DMS53 treated with DMSO at 0.1 percent for 48 hours (cell line): ENCODE data around the gene RAB43.
"Not testable (repeated sequence)": the region's sequence is repeated elsewhere in the genome, so short reads cannot be mapped to it uniquely, and the experiment has no call there.

Experiments
- DNase-seq: peaks from one replicate; lab custom pipeline; 2025; ENCODE audit not compliant: unreplicated experiment; lab: John Stamatoyannopoulos, UW

Gene RAB43

DNA sequence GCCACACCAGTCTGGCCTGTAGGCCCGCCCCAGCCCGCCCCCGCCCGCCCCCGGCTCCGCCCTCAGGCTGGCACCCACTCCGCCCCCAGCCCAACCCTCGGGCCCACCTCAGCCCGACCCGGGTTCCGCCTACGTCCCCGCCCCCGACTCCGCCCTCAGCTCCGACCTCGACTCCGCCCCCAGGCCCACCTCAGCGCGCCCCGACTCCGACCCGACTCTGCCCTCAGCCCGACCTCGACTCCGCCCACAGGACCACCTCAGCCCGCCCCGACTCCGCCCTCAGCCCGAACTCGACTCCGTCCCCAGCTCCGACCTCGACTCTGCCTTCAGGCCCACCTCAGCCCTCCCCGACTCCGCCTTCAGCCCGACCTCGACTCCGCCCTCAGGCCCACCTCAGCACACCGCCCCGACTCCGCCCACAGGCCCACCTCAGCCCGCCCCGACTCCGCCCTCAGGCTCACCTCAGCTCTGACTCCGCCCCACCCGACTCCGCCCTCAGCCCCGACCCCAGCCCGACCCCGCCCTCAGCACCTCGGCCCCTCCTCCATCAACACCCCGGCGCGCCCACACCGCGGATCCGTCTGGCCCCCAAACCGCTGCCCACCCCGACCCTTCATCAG lies at the start of gene RAB43:
Gene RAB43, minus strand, starts transcription at position 13 of the 620 bp plus-strand sequence. CDS start 315 bp downstream, outside the sequence.
- peak; percentile 24 for DNase-seq

DNA sequence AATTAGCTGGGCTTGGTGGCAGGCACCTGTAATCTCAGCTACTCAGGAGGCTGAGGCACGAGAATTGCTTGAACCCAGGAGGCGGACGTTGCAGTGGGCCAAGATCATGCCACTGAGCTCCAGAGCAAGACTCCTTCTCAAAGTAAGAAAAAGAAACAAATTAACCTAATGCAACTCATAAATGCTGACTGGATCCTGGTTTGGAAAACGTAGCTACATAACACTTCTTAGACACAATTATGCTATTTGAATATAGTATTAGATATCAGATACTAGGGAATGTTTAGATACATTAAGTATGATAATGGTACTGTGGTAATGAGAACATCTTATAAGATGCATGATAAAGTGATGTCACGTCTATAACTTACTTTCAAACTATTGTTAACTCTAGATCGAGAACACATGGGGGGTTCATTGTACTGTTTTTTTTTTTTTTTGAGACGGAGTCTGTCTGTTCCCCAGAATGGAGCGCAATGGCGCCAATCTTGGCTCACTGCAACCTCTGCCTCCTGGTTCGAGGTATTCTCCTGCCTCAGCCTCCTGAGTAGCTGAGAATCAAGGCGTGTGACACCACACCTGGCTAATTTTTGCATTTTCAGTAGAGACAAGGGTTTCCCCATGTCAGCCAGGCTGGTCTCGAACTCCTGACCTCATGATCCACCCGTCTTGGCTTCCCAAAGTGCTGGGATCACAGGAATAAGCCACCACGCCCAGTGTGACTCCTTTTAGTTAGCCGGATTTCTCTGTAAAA lies 45.2 kb upstream of the RAB43 start:
- DNase-seq: no peak

DNA sequence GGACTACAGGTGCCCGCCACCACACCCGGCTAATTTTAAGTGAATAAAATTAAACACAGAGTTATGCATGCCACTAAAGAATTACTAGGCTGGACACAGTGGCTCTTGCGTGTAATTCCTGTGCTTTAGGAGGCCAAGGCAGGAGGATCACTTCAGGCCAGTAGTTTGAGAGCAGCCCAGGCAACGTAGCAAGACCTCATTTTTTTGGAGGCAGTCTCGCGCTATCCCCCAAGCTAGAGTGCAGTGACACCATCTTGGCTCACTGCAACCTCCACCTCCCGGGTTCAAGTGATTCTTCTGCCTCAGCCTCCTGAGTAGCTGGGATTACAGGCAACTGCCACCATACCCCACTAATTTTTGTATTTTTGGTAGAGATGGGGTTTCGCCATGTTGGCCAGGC lies 44.0 kb upstream of the RAB43 start:
- DNase-seq: not testable (repeated sequence)

DNA sequence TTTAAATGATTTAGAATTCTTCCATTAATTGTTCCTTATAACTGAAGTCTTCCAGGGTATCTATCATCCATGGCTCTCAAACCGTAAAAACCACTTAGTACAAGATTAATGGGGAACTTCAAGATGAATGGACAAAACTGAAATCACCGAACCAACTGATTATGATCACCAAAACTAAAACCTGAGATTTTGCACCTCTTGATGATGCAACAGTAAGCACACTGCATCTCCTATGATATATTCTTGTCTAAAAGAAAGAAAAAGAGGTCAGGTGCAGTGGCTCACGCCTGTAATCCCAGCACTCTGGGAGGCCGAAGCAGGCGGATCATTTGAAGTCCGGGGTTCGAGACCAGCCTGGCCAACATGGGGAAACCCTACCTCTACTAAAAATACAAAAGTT lies 42.9 kb upstream of the RAB43 start:
- DNase-seq: no peak

DNA sequence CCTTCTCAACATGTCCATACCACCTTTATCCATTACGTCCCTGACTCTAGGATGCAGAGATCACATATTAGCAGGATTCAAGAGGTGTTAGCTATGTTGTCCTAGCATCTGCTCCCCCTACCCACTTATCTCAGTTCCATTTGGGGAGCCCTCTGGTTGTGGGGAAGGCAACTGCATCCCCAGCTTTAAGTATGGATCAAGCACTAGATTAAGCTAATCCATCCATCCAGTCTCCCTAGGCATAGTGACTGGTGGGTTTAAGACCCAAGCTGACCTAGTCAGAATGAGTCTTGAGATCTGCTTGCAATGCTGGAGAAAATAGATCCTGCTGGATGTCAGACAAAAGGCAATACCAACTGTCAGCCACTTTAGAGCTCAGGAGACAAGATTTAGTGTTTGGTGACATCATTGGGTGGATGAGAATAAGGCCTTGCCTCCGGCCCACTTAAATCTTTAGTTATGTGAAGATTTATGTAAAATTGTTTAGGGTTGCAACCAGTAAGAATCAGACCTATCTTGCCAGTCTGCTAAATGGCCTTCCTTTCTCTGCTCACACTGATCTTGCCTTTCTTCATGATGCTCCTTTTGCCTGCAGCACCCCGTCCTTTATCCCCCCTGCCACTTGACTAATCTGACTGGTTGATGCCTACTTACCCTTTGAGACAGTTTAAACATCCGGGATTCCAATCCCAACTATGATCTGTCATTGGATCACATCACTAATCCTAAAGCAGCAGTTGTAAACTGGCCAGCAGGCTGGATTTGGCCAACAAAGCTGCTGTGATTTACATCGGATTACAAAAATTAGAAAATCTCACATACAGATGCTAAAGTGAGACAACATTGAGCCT lies 41.4 kb upstream of the RAB43 start:
- DNase-seq: no peak

DNA sequence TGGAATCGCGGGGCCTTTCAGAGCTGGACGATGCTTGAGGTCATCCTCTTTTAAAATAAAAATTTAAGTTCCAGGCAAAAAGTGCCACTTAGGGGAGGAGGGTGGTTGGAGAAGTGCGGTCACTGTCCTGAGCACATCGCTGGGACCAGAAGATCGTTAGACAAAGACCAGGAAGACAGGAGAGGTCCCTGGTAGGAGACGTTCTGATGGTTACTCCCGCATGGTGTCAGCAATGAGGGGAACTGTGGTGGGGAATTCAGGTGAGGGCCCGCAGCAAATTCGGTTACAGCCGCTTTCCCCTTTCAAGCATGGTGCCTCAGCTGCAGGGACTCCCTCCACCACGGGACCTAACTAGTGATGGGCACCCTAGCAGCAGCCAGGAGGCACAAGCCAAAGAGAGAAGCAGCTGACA lies 40.3 kb upstream of the RAB43 start:
- no peak for DNase-seq

DNA sequence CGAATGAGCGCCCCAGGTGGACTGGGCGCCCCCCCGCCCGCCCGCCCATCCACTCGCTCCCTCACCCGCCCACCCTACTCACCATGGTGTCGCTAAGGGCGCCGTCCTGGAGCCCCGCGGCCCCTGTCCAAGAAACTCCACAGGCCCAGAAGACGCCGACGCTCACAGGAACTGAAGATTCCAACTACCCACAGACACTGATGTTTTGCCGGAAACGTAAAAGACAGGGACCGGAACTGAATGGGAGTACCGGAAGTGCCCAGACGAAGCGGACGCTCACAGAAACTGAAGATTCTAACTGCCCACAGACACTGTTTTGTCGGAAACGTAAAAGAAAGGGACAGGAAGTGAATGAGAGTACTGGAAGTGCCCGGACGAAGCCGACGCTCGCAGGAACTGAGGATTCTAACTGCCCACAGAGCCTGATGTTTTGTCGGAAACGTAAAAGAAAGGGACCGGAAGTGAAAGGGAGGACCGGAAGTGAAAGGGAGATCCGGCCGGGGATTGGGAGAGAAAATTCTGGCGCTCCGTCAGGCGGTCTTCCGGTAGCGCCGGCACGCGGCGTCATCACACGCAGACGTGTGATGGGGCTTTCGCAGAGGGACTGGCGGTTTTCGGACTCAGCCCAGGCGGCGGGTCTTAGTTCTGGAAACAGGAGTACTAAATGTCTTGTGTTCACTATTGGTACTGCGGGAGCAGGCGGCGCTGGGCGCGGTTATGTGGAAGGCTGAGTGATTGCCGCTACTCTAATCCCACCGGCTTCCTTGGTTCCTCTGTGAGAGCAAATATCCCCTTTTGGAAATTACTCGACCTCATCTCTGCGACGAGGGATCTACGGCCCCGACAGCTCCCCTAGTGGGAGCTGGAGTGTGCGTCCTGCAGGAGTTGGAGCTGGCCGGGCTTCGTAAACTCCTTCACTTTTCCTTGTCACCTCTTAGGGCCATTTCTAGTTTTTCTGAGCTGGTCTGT lies 39.6 kb upstream of the RAB43 start, which contains the start of gene ISY1:
Gene ISY1, minus strand, starts transcription at position 173 of the 969 bp plus-strand sequence. Its CDS starts 88 bp downstream, at position 85.
- DNase-seq: peak; percentile 80

DNA sequence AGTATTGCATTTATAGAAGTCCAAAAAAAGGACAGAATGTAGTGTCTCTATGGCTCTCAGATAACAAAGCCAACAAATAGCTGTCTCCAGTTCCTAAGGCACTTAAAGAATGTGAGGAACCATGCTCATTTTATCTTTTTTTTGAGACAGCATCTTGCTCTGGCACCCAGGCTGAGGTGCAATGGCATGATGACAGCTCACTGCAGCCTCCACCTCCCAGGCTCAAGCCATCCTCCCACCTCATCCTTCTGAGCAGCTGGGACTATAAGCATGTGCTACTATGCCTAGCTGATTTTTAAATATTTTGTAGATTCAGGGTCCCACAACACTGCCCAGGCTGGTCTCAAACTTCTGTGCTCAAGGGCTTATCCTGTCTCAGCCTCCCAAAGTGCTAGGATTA lies 23.2 kb upstream of the RAB43 start:
- no peak for DNase-seq

DNA sequence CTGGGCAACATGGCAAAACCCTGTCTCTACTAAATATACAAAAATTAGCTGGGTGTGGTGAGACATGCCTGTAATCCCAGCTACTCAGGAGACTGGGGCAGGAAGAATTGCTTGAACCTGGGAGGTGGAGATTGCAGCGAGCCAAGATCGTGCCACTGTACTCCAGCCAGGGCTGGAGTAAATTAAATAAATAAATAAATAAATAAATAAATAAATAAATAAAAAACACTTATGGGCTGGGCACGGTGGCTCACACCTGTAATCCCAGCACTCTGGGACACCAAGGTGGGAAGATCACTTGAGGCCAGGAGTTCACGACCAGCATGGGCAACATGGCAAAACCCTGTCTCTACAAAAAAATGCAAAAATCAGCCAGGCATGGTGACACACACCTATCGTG lies 19.4 kb upstream of the RAB43 start:
- not testable (repeated sequence) for DNase-seq

DNA sequence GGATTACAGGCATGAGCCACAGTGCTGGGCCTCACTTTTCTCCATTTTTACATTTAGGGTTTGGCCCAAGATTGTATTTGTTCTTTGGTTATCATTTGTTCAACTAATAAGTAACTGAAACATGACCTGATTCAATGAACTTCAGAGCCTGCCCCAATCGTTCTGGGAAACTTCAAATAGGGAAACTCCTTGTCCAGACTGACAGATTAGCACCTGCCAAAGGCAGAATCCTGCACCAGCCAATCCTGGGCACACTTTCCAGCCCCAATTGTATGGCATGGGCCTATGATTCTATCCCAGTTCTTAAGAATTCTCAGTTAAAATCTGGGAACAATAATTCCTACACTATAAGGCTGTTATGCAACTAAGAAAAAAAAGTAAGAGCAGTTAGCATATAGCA lies 18.3 kb upstream of the RAB43 start:
- no peak for DNase-seq

DNA sequence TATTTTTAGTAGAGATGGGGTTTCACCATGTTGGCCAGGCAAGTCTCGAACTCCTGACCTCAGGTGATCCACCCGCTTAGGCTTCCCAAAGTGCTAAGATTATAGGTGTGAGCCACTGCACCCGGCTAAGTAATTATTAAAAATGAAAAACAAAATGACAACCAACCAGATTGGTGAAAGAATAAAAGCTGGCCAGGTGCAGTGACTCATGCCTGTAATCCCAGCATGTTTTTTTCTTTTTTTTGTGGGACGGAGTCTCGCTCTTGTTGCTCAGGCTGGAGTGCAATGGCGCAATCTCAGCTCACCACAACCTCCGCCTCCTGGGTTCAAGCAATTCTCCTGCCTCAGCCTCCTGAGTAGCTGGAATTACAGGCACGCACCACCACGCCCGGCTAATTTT lies 14.7 kb upstream of the RAB43 start:
- not testable (repeated sequence) for DNase-seq

DNA sequence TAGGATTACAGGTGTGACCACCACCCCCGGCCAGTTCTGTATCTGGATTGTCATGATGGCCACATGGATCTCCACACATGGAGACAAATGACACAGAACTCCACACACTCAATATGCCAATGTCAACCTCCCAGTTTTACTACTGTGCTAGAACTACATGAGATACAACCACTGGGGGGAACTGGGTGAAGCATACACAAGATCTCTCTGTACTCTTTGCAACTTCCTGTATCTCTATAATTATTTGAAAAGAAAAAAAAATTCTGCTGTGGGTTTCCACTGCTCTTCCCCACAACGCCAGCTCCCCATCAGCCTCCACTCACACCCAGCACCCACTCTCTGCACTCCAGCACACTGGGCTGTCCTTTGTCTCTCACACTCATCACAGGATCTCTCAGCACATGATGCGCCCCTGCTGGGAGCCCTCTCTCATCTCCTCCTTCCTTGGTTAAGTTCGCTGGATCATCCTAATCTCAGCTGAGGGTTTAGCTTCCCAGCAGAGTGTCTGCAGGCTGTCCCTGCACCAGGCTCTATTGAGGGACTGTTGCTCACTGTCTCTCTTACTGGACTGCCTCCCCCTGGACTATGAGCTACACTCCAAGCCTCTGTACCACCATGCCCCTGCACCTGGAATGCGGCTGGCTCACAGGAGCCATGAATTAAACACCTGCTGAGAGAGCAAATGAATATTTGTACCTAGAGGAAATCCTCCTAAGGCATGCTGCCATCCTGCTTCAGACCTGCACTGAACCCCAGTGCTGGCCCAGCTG lies 10.7 kb upstream of the RAB43 start:
- no peak for DNase-seq

DNA sequence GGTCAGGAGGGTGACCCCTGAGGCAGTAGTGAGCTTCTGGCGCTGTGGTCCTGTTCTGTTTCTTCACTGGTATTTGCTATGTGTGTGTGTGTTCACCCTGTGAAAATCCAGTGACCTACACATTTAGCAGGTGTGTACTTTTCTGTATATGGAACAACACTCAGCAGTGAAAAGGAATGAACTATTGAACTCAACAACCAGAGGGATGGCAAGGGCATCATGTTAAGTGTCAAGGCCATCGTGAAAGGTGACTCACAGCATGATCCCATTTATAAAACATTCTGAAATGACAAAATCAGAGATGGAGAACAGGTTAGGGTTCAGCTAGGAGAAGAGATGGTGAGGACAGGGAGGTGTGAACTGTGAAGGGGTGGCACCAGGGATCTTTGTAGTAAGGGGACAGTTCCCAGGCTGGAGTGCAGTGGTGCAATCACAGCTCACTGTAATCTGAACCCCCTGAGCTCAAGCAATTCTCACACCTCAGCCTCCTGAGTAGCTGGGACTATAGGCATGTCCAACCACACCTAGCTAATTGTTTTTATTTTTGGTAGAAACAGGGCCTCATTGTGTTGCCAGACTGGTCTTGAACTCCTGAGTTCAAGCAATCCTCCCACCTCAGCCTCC lies 10.0 kb upstream of the RAB43 start:
- no peak for DNase-seq

DNA sequence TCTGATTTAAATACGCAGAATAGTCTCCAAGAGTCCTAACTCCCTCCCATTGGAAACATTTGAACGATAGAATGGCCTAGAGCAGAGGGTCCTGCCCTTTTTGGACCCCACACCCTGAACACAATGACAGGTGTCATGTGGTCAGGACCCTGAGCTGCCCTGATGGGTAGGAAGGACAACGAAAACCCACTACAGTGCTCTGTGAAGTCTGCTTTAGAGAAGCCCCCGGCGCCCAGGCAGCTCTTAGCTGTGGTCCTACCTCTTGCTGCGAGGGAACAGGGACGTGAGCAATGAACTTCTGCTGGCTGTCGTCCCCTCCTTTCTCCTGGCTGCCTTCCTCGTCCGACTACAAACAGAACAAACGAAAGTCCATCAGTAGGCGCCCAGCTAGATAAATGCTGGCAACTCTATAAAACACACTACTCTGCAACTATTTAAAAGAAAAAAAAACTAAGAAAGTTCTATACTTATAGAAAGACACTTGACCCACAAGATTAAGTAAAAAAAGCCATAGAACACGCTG lies 8.7 kb upstream of the RAB43 start:
- DNase-seq: no peak

DNA sequence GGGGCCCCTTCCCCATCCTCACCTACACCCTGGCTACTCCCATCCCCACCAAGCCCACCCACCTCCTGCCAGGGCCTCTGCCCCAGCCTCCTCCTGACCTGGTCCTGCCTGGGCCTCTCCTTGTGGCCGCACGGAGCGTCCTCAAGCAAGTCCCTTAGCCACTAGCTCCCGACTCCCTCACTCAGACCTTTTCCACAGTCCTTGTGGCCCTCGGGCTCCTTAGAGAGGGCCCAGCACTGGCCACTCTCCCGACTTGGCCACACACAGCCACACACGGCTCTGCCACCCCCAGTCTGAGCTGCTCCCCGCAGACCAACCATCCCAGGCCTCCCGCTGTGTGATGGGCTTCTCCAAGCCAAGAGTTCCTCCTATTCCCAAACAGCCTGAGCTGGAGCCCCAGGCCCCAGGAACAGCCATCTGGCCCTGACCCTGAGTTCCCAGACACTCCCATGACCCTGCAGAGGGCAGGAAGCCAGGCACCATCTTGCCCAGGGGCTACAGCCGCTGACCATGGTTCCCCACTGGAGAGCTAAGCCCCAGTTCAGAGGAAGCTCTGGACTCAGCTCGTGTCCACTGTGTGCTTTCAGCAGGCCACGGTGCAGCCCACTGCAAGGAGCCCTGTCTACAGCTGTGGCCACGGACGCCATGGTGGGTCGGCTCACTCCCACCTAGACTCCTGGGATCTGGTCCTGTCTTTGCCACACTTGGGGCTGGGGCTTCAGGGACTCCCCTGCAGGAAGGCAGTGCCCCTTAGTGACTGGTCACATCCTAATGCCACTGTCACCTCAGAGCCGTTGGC lies 7.0 kb upstream of the RAB43 start:
- DNase-seq: no peak

DNA sequence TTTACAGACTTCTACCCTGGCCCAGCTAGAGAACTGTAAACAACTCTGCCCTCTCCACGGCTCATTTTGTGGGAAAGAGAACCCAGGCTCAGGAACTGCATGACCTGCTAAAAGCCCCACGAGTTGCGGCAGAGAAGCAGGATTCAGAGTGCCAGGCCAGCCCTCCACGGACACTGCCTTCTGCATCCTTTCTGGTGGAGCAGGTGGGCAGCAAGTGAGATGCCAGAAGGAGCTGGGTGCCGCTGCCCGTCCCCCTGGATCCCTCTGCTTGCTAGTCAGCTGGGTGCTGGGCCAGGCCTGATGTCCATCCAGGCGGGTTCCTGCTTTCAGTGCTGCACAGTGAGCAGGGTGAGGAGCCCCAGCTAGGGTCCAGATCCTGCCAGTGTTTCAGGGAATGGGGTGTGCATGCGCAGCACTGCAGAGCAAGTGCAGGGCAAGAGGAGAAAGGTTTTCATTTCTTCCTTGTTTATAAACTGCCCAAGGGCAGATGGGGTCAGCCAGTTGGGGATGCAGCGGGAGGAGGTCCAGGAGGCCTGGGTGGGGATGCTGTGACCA lies 5.2 kb upstream of the RAB43 start:
- no peak for DNase-seq

DNA sequence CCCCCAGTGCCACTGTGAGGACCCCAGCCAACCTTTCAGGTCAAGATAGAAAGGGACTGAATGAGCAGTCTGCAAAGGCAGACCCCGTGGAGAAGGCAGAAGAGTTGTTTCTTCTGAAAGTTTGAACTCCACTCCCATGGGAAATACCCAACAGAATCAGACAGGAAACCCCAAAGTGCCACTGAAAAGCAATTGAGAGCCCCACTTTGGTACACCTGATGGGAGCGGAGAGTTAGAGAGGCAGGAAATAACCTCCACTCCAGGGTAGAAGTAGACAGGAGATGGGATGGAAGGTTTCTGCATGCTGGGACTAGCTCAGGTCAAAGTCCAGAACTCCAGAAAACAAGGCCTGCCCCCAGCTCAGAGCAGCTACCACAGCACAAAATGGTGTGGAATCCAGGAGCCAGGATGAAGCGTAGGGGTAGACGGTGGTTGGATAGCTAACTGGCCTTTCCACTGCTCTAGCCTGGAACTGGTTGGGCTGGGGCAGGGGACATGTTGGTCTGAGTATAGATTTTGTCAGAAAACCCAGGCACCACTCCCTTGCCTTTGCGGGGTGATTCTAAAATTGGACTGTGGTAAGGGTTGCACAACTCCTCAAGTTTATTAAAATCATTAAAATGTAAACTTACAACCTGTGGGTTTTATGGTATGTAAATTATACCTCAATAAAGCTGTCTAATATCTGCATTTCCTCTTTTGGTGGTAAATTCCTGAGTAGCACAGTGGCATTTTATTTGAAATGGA lies 1.9 kb upstream of the RAB43 start:
- peak; percentile 48 for DNase-seq
